Keratinocyte (primary cell): Measurements from ENCODE around the gene SLX4IP.

ENCODE experiments used
- CTCF ChIP-seq, 3 experiments: IDR thresholded peaks in 1 of 3; conservative IDR thresholded peaks in 1 of 3; optimal IDR thresholded peaks in 1 of 3; 2 replicates in 2 of 3; 3 replicates in 1 of 3; pipeline versions ENCODE3 to v1.5.1; 2011; ENCODE audit warnings: low read length in 3 of 3, mild to moderate bottlenecking in 3 of 3, moderate library complexity in 2 of 3, control low read depth in 1 of 3, inconsistent platforms in 1 of 3; ENCODE audit not compliant: insufficient read depth in 2 of 3; ENCODE audit errors: extremely low read depth in 1 of 3
- EZH2 ChIP-seq: IDR thresholded peaks from one replicate; pipeline ENCODE4 v1.6.1; 2012; ENCODE audit warnings: inconsistent platforms, mild to moderate bottlenecking, low read length, moderate library complexity

- TF ChIP-seq CTCF (optimal IDR thresholded peaks at IDR 0.05 in 1 of 3, IDR thresholded peaks at IDR 0.05 in 1 of 3, conservative IDR thresholded peaks at IDR 0.05 in 1 of 3; ENCODE audit: extremely low read depth in 1 of 3, insufficient read depth in 2 of 3, low read length in 3 of 3) (no peak), EZH2 (no peak)
Observed at GRCh38 chr20:10472871-10473270, 37.8 kb downstream of the SLX4IP start.
